ENCODE data around the gene GRID1.

DNA sequence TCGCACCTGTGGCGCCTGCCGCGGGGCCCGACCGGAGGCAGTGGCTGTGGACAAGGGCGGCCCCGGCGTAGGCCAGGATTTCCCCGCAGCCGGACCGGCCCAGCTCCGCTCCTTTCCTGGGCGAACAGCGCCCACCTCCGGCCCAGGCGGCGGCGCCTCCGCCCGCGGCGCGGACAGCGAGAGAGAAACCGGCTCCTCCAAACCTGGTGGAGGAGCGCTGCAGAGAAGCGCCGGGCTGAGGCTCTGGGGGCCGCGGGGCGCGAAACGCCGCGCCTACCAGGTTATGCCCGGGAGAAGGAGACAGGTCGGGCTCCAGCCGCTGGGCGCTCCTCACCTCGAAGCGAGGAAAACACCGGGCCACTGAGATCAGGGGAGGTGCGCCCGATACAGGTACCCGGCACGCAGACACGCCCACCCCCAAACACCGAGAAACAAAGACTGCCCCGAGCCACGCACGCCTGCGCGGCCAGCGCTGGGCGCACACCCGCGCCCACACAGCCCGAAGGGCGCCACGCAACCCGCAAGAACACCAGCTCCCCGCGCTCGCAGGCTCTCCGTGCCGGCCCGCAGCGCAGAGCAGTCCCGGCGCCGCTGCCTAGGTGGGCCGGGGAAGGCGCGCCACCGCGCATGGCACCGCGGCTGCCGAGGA lies 3.3 kb downstream of the GRID1 start:
- TF ChIP-seq, protein P1, sequence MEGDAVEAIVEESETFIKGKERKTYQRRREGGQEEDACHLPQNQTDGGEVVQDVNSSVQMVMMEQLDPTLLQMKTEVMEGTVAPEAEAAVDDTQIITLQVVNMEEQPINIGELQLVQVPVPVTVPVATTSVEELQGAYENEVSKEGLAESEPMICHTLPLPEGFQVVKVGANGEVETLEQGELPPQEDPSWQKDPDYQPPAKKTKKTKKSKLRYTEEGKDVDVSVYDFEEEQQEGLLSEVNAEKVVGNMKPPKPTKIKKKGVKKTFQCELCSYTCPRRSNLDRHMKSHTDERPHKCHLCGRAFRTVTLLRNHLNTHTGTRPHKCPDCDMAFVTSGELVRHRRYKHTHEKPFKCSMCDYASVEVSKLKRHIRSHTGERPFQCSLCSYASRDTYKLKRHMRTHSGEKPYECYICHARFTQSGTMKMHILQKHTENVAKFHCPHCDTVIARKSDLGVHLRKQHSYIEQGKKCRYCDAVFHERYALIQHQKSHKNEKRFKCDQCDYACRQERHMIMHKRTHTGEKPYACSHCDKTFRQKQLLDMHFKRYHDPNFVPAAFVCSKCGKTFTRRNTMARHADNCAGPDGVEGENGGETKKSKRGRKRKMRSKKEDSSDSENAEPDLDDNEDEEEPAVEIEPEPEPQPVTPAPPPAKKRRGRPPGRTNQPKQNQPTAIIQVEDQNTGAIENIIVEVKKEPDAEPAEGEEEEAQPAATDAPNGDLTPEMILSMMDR (IDR thresholded peaks at IDR 0.05) = peak in 4 of 7 experiments; percentile 20 to 34 (median 30)
- TF ChIP-seq POLR2A (IDR thresholded peaks at IDR 0.05) (no peak), EP300 (IDR thresholded peaks at IDR 0.05) (no peak)
